Activated T-helper 1 cell treated with Interleukin-2 at 50 U/mL for 16 hours (primary cell): ENCODE measurements around the gene YPEL4.

Experiments used
- DNase-seq: peaks from one replicate; pipeline ENCODE4 v3.0.0-alpha.2; 2020; ENCODE audit warnings: low read depth

Gene YPEL4

DNA sequence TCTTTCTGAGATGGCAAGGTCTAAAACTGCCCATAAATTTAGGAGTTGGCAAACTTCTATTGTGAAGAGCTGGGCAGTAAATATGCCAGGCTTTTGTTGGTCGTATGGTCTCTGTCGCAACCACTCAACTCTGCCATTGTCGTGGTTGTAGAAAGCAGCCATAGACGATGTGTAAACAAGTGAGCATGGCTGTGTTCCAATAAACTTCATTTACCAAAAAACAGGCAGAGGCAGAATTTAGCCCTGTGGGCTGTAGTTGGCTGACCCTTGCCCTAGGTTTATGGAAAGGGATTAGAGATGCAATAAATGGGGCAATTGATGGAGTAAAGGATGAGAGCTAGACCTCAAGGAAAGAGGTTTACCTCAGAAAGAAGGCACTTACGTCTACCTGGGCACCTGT, 17.6 kb downstream of the YPEL4 start:
- DNase-seq, result no peak

DNA sequence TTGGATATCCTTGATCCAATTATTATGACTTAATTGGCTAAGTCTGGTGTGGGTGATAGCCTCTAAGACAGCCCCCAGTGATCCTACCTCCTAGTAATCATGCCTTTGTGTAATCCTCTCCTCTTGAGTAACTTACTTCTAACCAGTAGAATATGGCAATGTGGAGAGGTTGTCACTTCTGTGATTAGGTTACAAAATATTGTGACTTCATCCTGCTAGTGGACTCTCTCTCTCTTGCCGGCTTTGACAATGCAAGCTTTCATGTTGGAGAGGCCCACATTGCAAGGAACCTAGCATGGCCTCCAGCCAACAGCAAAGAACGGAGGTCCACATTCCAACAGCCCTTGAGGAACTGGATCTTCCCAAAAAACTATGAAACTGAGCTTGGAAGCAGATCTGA, 19.5 kb downstream of the YPEL4 start:
- no peak for DNase-seq

- no peak for DNase-seq
These were observed 22.8 kb downstream of the YPEL4 start for GRCh38 chr11:57626895-57627294.

- no peak for DNase-seq
These were observed 24.8 kb downstream of the YPEL4 start for GRCh38 chr11:57624864-57625263.

DNA sequence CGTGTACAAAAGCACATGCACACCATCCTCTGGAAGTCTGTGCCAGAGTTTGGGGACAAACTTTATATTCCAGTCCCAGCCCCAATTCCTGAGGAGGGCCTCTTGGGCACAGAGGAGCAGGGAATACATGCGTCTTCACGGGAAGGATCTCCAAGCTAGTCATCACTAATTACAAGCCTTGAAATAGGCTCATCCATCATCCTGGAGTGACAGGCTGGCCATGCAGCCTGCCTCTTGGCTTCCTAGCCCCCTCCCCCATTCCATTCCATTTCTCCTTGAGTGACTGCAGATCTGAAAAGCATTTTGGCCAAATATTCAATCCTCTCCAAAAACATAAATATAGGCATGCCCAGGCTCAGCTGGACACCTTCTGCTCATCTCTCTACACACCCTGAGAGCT, 27.4 kb downstream of the YPEL4 start:
- no peak for DNase-seq

DNA sequence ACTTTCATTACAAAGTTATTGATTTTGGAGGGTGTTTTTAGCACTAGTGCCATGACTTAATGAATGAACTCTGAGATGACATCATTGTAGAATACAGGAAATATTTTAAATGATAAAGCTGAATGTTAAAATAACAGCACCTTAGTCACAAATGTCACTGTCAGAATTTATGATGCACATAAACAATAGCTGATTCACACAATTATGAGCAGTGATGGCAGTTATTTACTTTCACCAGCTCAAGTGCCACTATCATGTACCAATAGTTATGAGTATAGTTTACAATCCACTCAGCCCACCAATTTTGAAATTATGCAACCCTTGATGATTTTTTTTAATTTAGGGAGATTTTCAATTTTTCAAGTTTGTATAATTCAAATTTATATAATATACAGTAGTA, 29.2 kb downstream of the YPEL4 start:
- no peak for DNase-seq

DNA sequence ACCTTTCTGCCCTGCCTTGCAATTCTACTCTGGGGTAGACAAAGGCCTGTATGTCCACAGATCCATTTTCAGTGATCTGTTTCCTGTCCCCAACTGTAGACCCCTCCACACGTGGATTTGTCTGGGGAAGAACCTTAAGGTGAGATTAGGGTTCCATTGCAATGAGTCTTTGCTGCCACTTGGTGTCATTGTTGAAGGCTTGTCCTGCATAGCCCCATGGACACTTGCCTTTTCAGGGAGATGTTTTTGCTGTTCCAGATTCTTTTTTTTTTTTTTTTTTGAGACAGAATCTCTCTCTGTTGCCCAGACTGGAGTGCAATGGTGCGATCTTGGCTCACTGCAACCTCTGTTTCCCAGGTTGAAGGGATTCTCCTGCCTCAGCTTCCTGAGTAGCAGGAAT, 30.4 kb downstream of the YPEL4 start:
- DNase-seq, result no peak

- DNase-seq, result no peak
These were observed 31.3 kb downstream of the YPEL4 start for GRCh38 chr11:57618438-57618837.

- DNase-seq, result no peak
These were observed 33.1 kb downstream of the YPEL4 start for GRCh38 chr11:57616595-57616994.

- DNase-seq, result no peak
These were observed 34.4 kb downstream of the YPEL4 start for GRCh38 chr11:57615308-57615707.

DNA sequence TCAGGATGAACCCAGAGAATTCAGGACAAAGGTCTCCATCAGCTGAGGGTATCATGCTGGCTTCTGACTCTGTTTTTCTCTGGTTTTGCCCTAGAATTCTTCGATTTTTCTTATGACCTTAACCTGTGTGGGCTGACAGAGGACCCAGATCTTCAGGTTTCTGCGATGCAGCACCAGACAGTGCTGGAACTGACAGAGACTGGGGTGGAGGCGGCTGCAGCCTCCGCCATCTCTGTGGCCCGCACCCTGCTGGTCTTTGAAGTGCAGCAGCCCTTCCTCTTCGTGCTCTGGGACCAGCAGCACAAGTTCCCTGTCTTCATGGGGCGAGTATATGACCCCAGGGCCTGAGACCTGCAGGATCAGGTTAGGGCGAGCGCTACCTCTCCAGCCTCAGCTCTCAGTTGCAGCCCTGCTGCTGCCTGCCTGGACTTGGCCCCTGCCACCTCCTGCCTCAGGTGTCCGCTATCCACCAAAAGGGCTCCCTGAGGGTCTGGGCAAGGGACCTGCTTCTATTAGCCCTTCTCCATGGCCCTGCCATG, 35.4 kb downstream of the YPEL4 start:
- no peak for DNase-seq

GRCh38 chr11:57610170-57610569, 39.5 kb downstream of the YPEL4 start:
- DNase-seq, result no peak

DNA sequence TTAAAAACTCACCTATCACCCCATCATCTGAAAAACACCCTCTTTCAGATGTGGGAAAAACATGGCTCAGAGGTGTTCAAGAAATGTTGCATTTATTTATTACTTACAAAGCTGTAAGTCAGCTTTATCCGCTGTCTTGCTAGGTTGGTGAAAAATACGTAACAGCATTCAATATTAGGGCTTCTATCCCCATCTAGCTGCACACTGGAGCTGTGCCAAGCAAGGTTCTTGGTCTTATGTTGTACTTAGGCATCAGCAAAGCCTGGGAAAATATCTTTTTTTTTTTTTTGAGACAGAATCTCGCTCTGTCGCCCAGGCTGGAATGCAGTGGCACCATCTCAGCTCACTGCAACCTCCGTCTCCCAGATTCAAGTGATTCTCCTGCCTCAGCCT, 44.7 kb downstream of the YPEL4 start:
- no peak for DNase-seq

- no peak for DNase-seq
These were observed 45.2 kb downstream of the YPEL4 start for GRCh38 chr11:57604296-57605027.

DNA sequence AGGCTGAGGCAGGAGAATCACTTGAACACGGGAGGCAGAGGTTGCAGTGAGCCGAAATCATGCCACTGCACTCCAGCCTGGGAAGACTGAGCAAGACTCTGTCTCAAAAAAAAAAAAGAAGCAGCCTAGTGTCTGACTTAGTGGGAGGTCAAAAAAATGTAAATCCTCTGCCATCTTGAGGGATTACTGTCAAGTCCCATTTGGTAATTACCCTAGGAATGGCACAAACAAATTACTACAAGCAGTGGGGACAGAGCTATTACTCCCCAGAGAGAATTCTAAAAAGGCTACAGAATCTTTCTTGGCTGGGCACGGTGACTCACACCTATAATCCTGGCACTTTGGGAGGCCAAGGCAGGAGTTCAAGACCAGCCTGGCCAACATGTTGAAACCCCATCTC, 48.4 kb downstream of the YPEL4 start:
- no peak for DNase-seq

- DNase-seq, result no peak
These were observed 50.3 kb downstream of the YPEL4 start for GRCh38 chr11:57599381-57599780.

GRCh38 chr11:57598831-57599155, 50.9 kb downstream of the YPEL4 start:
- DNase-seq, result no peak

- no peak for DNase-seq
These were observed 51.5 kb downstream of the YPEL4 start for GRCh38 chr11:57597916-57598830.

GRCh38 chr11:57597461-57597915, 52.2 kb downstream of the YPEL4 start, which contains the start of gene SERPING1:
Gene SERPING1, plus strand, starts transcription at chr11:57597685. Its CDS starts 586 bp downstream, at chr11:57598271.
- DNase-seq, result no peak

- no peak for DNase-seq
These were observed 53.3 kb downstream of the YPEL4 start for GRCh38 chr11:57596266-57596885.
